ENCODE measurements around the gene FSD1.
"Not testable (repeated sequence)": the region's sequence is repeated elsewhere in the genome, so short reads cannot be mapped to it uniquely, and the experiment has no call there.

Gene FSD1

GRCh38 chr19:4304538-4305256 lies at the start of gene FSD1:
FSD1 (plus strand) TSS chr19:4304598; CDS start chr19:4304747, 149 bp downstream.
- DNase-seq (ENCODE audit: low read depth) = peak; percentile 3

DNA sequence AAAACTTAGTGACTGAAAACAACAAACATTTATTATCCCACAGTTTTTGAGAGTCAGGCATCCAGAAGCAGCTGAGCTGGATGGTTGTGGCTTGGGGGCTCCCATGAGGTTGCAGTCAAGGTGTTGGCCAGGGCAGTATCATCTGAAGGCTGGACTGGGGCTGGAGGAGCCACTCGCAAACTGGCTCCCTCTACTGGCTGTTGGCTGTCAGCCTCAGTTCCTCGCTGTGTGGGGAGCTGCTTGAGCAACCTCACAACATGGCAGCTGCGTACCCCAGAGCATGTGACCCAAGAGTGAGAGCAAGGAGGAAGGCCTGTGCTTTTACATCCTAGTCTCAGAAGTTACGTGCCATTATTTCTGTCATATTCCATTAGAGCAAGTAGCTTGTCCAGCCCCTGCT lies 47.8 kb upstream of the FSD1 start:
- no peak for DNase-seq (ENCODE audit: low read depth)

DNA sequence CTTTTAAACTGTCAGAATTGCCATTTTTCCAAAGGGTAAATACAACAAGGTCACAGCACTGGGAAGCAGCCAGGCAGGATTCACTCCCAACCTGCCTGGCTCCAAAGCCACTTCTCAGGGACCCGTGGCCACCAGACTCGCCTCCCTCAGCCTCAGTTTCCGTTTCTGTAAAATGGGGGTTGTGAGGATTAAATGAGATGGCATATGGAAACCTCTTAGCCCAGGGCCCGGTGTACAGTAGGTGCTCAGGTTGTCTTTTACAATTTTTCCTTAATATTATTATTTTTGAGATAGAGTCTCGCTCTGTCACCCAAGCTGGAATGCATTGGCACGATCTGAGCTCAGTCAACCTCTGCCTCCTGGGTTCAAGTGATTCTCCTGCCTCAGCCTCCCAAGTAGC lies 47.4 kb upstream of the FSD1 start:
- no peak for DNase-seq (ENCODE audit: low read depth)

DNA sequence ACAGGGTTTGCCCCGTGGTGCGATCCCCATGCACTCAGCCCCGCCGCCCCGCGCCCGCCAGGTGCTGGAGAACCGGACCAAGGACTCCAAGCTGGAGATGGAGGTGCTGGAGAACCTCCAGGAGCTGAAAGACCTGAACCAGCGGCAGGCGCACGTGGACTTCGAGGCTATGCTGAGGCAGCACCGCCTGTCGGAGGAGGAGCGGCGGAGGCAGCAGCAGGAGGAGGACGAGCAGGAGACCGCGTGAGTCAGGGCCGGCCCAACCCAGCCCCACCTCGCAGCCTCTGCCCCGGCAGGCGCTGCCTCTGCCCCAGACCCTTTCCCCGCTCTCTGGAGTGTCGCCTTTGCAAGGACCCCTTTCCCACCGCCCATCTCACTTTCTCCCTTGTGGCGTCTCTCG lies 46.2 kb upstream of the FSD1 start:
- no peak for DNase-seq (ENCODE audit: low read depth)

GRCh38 chr19:4260613-4261191 lies 43.7 kb upstream of the FSD1 start:
- no peak for DNase-seq (ENCODE audit: low read depth)

GRCh38 chr19:4264812-4265211 lies 39.6 kb upstream of the FSD1 start:
- no peak for DNase-seq (ENCODE audit: low read depth)

- DNase-seq (ENCODE audit: low read depth) = no peak
Measured at GRCh38 chr19:4266253-4267000, 38.0 kb upstream of the FSD1 start.

GRCh38 chr19:4267101-4267900 lies 37.1 kb upstream of the FSD1 start:
- DNase-seq (ENCODE audit: low read depth) = no peak

DNA sequence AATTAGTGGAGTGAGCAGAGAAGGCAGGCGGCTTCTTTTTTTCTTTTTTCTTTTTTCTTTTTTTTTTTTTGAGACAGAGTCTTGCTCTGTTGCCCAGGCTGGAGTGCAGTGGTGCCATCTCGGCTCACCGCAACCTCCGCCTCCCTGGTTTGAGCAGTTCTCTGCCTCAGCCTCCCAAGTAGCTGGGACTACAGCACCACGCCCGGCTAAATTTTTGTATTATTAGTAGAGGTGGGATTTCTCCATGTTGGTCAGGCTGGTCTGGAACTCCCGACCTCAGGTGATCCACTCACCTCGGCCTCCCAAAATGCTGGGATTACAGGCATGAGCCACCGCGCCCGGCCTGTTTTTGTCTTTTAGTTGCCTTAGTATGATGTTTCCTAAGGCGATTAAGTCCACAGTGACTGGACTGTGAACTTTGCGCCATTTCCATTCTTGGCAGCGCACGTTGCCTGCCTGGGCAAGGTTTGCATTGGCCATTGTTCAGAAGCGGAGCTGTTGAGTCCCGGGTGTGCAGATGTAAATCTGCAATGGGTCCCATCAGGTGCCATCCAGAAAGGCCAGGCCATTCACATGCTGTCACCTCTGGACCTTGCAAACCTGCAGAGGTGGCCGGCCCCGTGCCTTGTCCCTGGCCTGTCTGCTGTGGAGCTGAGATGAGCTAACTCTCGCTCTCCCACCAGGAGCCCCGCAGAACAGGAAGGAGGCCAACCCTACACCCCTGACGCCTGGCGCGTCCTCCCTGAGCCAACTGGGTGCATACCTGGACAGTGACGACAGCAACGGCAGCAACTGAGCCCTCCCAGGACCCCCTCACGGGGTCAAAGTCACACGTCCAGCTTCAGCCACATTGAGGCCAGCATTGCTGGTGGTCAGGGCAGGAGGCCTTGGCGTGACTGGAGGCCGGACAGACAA lies 36.2 kb upstream of the FSD1 start:
- no peak for DNase-seq (ENCODE audit: low read depth)

- DNase-seq (ENCODE audit: low read depth) = no peak
Measured at GRCh38 chr19:4268816-4269430, 35.5 kb upstream of the FSD1 start.

GRCh38 chr19:4272894-4273293 lies 31.5 kb upstream of the FSD1 start:
- no peak for DNase-seq (ENCODE audit: low read depth)

DNA sequence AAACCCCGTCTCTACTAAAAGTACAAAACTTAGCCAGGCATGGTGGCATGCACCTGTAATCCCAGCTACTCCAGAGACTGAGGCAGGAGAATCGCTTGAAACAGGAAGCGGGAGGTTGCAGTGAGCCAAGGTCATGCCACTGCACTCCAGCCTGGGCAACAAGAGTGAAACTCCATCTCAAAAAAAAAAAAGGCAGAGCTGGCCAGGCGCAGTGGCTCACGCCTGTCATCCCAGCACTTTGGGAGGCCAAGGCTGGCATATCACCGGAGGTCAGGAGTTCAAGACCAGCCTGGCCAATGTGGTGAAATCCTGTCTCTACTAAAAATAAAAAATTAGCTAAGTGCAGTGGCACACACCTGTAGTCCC lies 30.1 kb upstream of the FSD1 start:
- DNase-seq (ENCODE audit: low read depth) = not testable (repeated sequence)

- no peak for DNase-seq (ENCODE audit: low read depth)
Measured at GRCh38 chr19:4277191-4277696, 27.2 kb upstream of the FSD1 start.

DNA sequence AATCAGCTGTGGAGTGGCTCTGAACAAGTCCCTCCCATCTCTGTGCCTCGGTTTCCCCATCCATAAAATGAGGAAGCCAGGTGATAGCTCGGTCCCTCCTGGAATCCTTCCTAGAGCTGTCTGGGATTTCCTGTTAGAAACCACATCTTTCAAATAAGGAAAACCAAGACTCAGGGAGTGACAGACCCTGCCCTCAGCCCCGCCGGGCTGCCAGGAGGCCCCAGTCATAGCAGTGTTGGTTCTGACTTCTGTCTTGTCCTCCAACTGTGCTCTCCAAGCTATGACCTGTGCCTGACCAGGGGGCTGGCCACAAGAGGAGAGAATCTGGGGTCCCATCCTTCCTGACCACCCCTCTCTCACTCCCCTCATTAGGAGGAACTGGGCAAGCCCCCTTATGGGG lies 26.4 kb upstream of the FSD1 start:
- no peak for DNase-seq (ENCODE audit: low read depth)

GRCh38 chr19:4278419-4279266 lies 25.8 kb upstream of the FSD1 start, which contains the start of gene SHD:
SHD (plus strand) TSS chr19:4279266; CDS start chr19:4280064, 798 bp downstream.
- DNase-seq (ENCODE audit: low read depth) = no peak

DNA sequence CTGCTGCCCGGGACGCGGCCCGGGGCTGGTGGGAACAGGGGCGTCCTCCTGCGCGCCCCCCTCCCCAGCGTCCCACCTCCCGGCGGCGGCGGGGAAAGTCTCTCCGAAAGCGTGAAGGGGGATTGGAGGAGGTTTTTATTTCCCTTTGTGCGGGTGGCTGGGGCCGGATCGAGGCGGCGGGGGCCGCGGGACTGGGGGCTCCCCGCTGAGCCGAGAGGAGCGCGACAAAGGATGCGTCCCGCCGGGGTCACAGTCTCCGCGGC lies 25.2 kb upstream of the FSD1 start:
- no peak for DNase-seq (ENCODE audit: low read depth)

- DNase-seq (ENCODE audit: low read depth) = no peak
Measured at GRCh38 chr19:4279530-4280422, 24.6 kb upstream of the FSD1 start.

DNA sequence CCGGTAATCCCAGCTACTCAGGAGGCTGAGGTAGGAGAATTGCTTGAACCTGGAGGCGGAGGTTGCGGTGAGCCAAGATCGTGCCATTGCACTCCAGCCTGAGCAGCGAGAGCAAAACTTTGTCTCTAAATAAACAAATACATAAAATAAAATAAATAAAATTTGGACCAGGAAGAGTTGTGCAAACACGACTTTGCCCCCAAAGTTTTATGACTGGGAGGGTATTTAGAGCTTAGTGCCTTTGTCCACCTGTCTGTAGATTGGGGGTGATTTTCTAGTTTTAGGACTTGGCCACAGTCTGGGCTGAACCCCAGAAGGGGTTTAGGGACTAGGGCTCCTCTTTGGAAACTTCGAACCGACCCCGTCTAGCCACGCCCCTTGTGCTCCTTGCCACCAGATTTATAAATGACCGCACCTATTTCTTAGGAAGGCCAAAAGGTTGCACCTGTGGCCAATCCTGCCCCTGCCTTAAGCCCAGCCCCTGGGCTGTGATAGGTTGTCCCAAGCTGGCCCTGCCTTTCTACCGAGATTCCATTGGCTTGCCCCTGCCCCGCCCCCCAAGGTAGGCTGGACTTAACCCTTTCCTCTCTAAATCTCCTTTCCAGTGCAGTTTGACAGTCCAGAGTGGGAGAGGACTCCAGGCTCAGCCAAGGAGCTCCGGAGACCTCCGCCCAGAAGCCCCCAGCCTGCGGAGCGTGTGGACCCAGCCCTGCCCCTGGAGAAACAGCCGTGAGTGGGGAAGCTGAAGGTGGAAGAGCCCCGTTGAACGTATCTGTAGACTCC lies 20.0 kb upstream of the FSD1 start:
- DNase-seq (ENCODE audit: low read depth) = no peak
